ENCODE measurements around the gene TRIM26.

Gene TRIM26

GRCh38 chr6:30160008-30160784 is 53.0 kb downstream of the TRIM26 start:
- peaks cover 5% of the 10 kb centered on the region; the same call in 1 of the 2 replicates for H3K27me3 ChIP-seq (ENCODE audit: control insufficient read depth, insufficient read depth, low read length)
- no peak overlapping the region for H3K4me3 ChIP-seq (ENCODE audit: low read depth, low read length)
- H3K27ac ChIP-seq (ENCODE audit: low read depth, low read length) = no peak overlapping the region
- H3K36me3 ChIP-seq (ENCODE audit: control insufficient read depth, insufficient read depth, low read length) = no peaks in the 10 kb centered on the region
- H3K9ac ChIP-seq (ENCODE audit: low read depth, low read length) = no peak overlapping the region
- no peaks in the 10 kb centered on the region for H3K4me1 ChIP-seq (ENCODE audit: control insufficient read depth, insufficient read depth, low read length)
- no peaks in the 10 kb centered on the region for H3K9me3 ChIP-seq (ENCODE audit: control insufficient read depth, insufficient read depth, low read length)

GRCh38 chr6:30158475-30159040 is 54.6 kb downstream of the TRIM26 start:
- H3K36me3 ChIP-seq (ENCODE audit: control insufficient read depth, insufficient read depth, low read length) = no peaks in the 10 kb centered on the region
- H3K9me3 ChIP-seq (ENCODE audit: control insufficient read depth, insufficient read depth, low read length) = no peaks in the 10 kb centered on the region
- H3K4me3 ChIP-seq (ENCODE audit: low read depth, low read length) = no peak overlapping the region
- peaks cover 5% of the 10 kb centered on the region; the same call in 1 of the 2 replicates for H3K27me3 ChIP-seq (ENCODE audit: control insufficient read depth, insufficient read depth, low read length)
- no peaks in the 10 kb centered on the region for H3K4me1 ChIP-seq (ENCODE audit: control insufficient read depth, insufficient read depth, low read length)
- no peak overlapping the region for H3K9ac ChIP-seq (ENCODE audit: low read depth, low read length)
- H3K27ac ChIP-seq (ENCODE audit: low read depth, low read length) = no peak overlapping the region

GRCh38 chr6:30157999-30158398 is 55.2 kb downstream of the TRIM26 start:
- H3K4me3 ChIP-seq (ENCODE audit: low read depth, low read length) = no peak overlapping the region
- H3K4me1 ChIP-seq (ENCODE audit: control insufficient read depth, insufficient read depth, low read length) = no peaks in the 10 kb centered on the region
- H3K9me3 ChIP-seq (ENCODE audit: control insufficient read depth, insufficient read depth, low read length) = no peaks in the 10 kb centered on the region
- no peaks in the 10 kb centered on the region for H3K36me3 ChIP-seq (ENCODE audit: control insufficient read depth, insufficient read depth, low read length)
- peaks cover 5% of the 10 kb centered on the region; the same call in 1 of the 2 replicates for H3K27me3 ChIP-seq (ENCODE audit: control insufficient read depth, insufficient read depth, low read length)
- H3K9ac ChIP-seq (ENCODE audit: low read depth, low read length) = no peak overlapping the region
- H3K27ac ChIP-seq (ENCODE audit: low read depth, low read length) = no peak overlapping the region

- Histone ChIP-seq H3K9me3 (ENCODE audit: control insufficient read depth, insufficient read depth, low read length) (no peaks in the 10 kb centered on the region), H3K27ac (ENCODE audit: low read depth, low read length) (no peak overlapping the region), H3K4me3 (ENCODE audit: low read depth, low read length) (no peak overlapping the region), H3K9ac (ENCODE audit: low read depth, low read length) (no peak overlapping the region), H3K4me1 (ENCODE audit: control insufficient read depth, insufficient read depth, low read length) (no peaks in the 10 kb centered on the region), H3K36me3 (ENCODE audit: control insufficient read depth, insufficient read depth, low read length) (no peaks in the 10 kb centered on the region), H3K27me3 (ENCODE audit: control insufficient read depth, insufficient read depth, low read length) (peaks cover 5% of the 10 kb centered on the region; the same call in 1 of the 2 replicates)
These were observed 55.6 kb downstream of the TRIM26 start for GRCh38 chr6:30157581-30157980.

- no peaks in the 10 kb centered on the region for H3K9me3 ChIP-seq (ENCODE audit: control insufficient read depth, insufficient read depth, low read length)
- peaks cover 5% of the 10 kb centered on the region; the same call in 1 of the 2 replicates for H3K27me3 ChIP-seq (ENCODE audit: control insufficient read depth, insufficient read depth, low read length)
- H3K27ac ChIP-seq (ENCODE audit: low read depth, low read length) = no peak overlapping the region
- no peaks in the 10 kb centered on the region for H3K4me1 ChIP-seq (ENCODE audit: control insufficient read depth, insufficient read depth, low read length)
- no peaks in the 10 kb centered on the region for H3K36me3 ChIP-seq (ENCODE audit: control insufficient read depth, insufficient read depth, low read length)
- H3K9ac ChIP-seq (ENCODE audit: low read depth, low read length) = no peak overlapping the region
- H3K4me3 ChIP-seq (ENCODE audit: low read depth, low read length) = no peak overlapping the region
These were observed 56.4 kb downstream of the TRIM26 start for GRCh38 chr6:30156774-30157173.

- Histone ChIP-seq H3K4me1 (ENCODE audit: control insufficient read depth, insufficient read depth, low read length) (no peaks in the 10 kb centered on the region), H3K4me3 (ENCODE audit: low read depth, low read length) (no peak overlapping the region), H3K27me3 (ENCODE audit: control insufficient read depth, insufficient read depth, low read length) (peaks cover 5% of the 10 kb centered on the region; the same call in 1 of the 2 replicates), H3K27ac (ENCODE audit: low read depth, low read length) (no peak overlapping the region), H3K9me3 (ENCODE audit: control insufficient read depth, insufficient read depth, low read length) (no peaks in the 10 kb centered on the region), H3K36me3 (ENCODE audit: control insufficient read depth, insufficient read depth, low read length) (no peaks in the 10 kb centered on the region), H3K9ac (ENCODE audit: low read depth, low read length) (no peak overlapping the region)
These were observed 57.0 kb downstream of the TRIM26 start for GRCh38 chr6:30156262-30156599.

GRCh38 chr6:30155520-30156261 is 57.5 kb downstream of the TRIM26 start:
- H3K27ac ChIP-seq (ENCODE audit: low read depth, low read length) = no peak overlapping the region
- peaks cover 9% of the 10 kb centered on the region; the same call in 1 of the 2 replicates for H3K27me3 ChIP-seq (ENCODE audit: control insufficient read depth, insufficient read depth, low read length)

GRCh38 chr6:30154709-30155519 is 58.3 kb downstream of the TRIM26 start:
- Histone ChIP-seq H3K27ac (ENCODE audit: low read depth, low read length) (no peak overlapping the region), H3K9ac (ENCODE audit: low read depth, low read length) (no peak overlapping the region), H3K4me3 (ENCODE audit: low read depth, low read length) (no peak overlapping the region)

More at GRCh38 chr6:30155520-30156261, 57.5 kb downstream of the TRIM26 start:
- no peak overlapping the region for H3K9ac ChIP-seq (ENCODE audit: low read depth, low read length)
- H3K4me1 ChIP-seq (ENCODE audit: control insufficient read depth, insufficient read depth, low read length) = no peaks in the 10 kb centered on the region
- no peak overlapping the region for H3K4me3 ChIP-seq (ENCODE audit: low read depth, low read length)
- H3K36me3 ChIP-seq (ENCODE audit: control insufficient read depth, insufficient read depth, low read length) = no peaks in the 10 kb centered on the region
- H3K9me3 ChIP-seq (ENCODE audit: control insufficient read depth, insufficient read depth, low read length) = no peaks in the 10 kb centered on the region

GRCh38 chr6:30154061-30154460 is 59.1 kb downstream of the TRIM26 start:
- Histone ChIP-seq H3K9me3 (ENCODE audit: control insufficient read depth, insufficient read depth, low read length) (no peaks in the 10 kb centered on the region), H3K27ac (ENCODE audit: low read depth, low read length) (no peak overlapping the region), H3K27me3 (ENCODE audit: control insufficient read depth, insufficient read depth, low read length) (peaks cover 10% of the 10 kb centered on the region; the same call in 1 of the 2 replicates), H3K36me3 (ENCODE audit: control insufficient read depth, insufficient read depth, low read length) (no peaks in the 10 kb centered on the region), H3K4me1 (ENCODE audit: control insufficient read depth, insufficient read depth, low read length) (no peaks in the 10 kb centered on the region), H3K4me3 (ENCODE audit: low read depth, low read length) (no peak overlapping the region), H3K9ac (ENCODE audit: low read depth, low read length) (no peak overlapping the region)

More at GRCh38 chr6:30154709-30155519, 58.3 kb downstream of the TRIM26 start:
- H3K4me1 ChIP-seq (ENCODE audit: control insufficient read depth, insufficient read depth, low read length) = no peaks in the 10 kb centered on the region
- H3K27me3 ChIP-seq (ENCODE audit: control insufficient read depth, insufficient read depth, low read length) = peaks cover 10% of the 10 kb centered on the region; the same call in 1 of the 2 replicates
- no peaks in the 10 kb centered on the region for H3K9me3 ChIP-seq (ENCODE audit: control insufficient read depth, insufficient read depth, low read length)
- no peaks in the 10 kb centered on the region for H3K36me3 ChIP-seq (ENCODE audit: control insufficient read depth, insufficient read depth, low read length)

- Histone ChIP-seq H3K4me3 (ENCODE audit: low read depth, low read length) (no peak overlapping the region), H3K27ac (ENCODE audit: low read depth, low read length) (no peak overlapping the region), H3K4me1 (ENCODE audit: control insufficient read depth, insufficient read depth, low read length) (no peaks in the 10 kb centered on the region), H3K9ac (ENCODE audit: low read depth, low read length) (no peak overlapping the region), H3K27me3 (ENCODE audit: control insufficient read depth, insufficient read depth, low read length) (0 out of 2 replicates have a peak, but pooled peaks cover 5% of the 10 kb centered on the region), H3K36me3 (ENCODE audit: control insufficient read depth, insufficient read depth, low read length) (no peaks in the 10 kb centered on the region), H3K9me3 (ENCODE audit: control insufficient read depth, insufficient read depth, low read length) (no peaks in the 10 kb centered on the region)
These were observed 60.1 kb downstream of the TRIM26 start for GRCh38 chr6:30152910-30153610.
